ENCODE data around the gene LYPD3. TPM values are rescaled to one million over a fixed set of nuclear protein-coding genes. Genes with fewer than 3 reads are reported as not detected.

The LYPD3 gene
- total RNA-seq, 1 donor from 2014 or later = 0.60 TPM

GRCh38 chr19:43457809-43458208 lies 7.6 kb downstream of the LYPD3 start:
- TF ChIP-seq CTCF (IDR thresholded peaks at IDR 0.05; ENCODE audit: unreplicated experiment) = no peak
- Mint-ChIP-seq H3K9me3 (ENCODE audit: low read depth) (no peaks in the 10 kb centered on the region), H3K4me3 (ENCODE audit: low read depth) (no peak overlapping the region), H3K4me1 (ENCODE audit: low read depth) (peaks cover 6% of the 10 kb centered on the region), H3K36me3 (ENCODE audit: insufficient read depth) (no peaks in the 10 kb centered on the region), H3K27me3 (peaks cover 43% of the 10 kb centered on the region), H3K27ac (no peak overlapping the region)
- no peak for DNase-seq (ENCODE audit: low spot score, unreplicated experiment)

- Mint-ChIP-seq H3K4me1 (ENCODE audit: low read depth) (peaks cover 6% of the 10 kb centered on the region), H3K27me3 (peaks cover 30% of the 10 kb centered on the region), H3K36me3 (ENCODE audit: insufficient read depth) (no peaks in the 10 kb centered on the region), H3K4me3 (ENCODE audit: low read depth) (no peak overlapping the region), H3K9me3 (ENCODE audit: low read depth) (peaks cover 3% of the 10 kb centered on the region), H3K27ac (no peak overlapping the region)
- TF ChIP-seq CTCF (IDR thresholded peaks at IDR 0.05; ENCODE audit: unreplicated experiment) = no peak
- DNase-seq (ENCODE audit: low spot score, unreplicated experiment) = no peak
Measured at GRCh38 chr19:43455321-43456113, 9.9 kb downstream of the LYPD3 start.

GRCh38 chr19:43454031-43454430 lies 11.4 kb downstream of the LYPD3 start:
- peaks cover 6% of the 10 kb centered on the region for H3K4me1 Mint-ChIP-seq (ENCODE audit: low read depth)

GRCh38 chr19:43452582-43452981 lies 12.8 kb downstream of the LYPD3 start:
- no peak overlapping the region for H3K4me3 Mint-ChIP-seq (ENCODE audit: low read depth)
- no peak for TF ChIP-seq CTCF (IDR thresholded peaks at IDR 0.05; ENCODE audit: unreplicated experiment)
- no peaks in the 10 kb centered on the region for H3K36me3 Mint-ChIP-seq (ENCODE audit: insufficient read depth)
- H3K27ac Mint-ChIP-seq = no peak overlapping the region
- H3K9me3 Mint-ChIP-seq (ENCODE audit: low read depth) = peaks cover 3% of the 10 kb centered on the region
- no peak for DNase-seq (ENCODE audit: low spot score, unreplicated experiment)
- peaks cover 6% of the 10 kb centered on the region for H3K4me1 Mint-ChIP-seq (ENCODE audit: low read depth)
- peaks cover 21% of the 10 kb centered on the region for H3K27me3 Mint-ChIP-seq

More at GRCh38 chr19:43454031-43454430, 11.4 kb downstream of the LYPD3 start:
- peaks cover 3% of the 10 kb centered on the region for H3K9me3 Mint-ChIP-seq (ENCODE audit: low read depth)
- DNase-seq (ENCODE audit: low spot score, unreplicated experiment) = no peak
- no peaks in the 10 kb centered on the region for H3K36me3 Mint-ChIP-seq (ENCODE audit: insufficient read depth)
- peaks cover 24% of the 10 kb centered on the region for H3K27me3 Mint-ChIP-seq
- TF ChIP-seq CTCF (IDR thresholded peaks at IDR 0.05; ENCODE audit: unreplicated experiment) = no peak
- H3K27ac Mint-ChIP-seq = no peak overlapping the region
- no peak overlapping the region for H3K4me3 Mint-ChIP-seq (ENCODE audit: low read depth)

- H3K4me3 Mint-ChIP-seq (ENCODE audit: low read depth) = no peak overlapping the region
- peaks cover 3% of the 10 kb centered on the region for H3K9me3 Mint-ChIP-seq (ENCODE audit: low read depth)
- no peak for TF ChIP-seq CTCF (IDR thresholded peaks at IDR 0.05; ENCODE audit: unreplicated experiment)
- peaks cover 21% of the 10 kb centered on the region for H3K27me3 Mint-ChIP-seq
- H3K27ac Mint-ChIP-seq = no peak overlapping the region
- H3K4me1 Mint-ChIP-seq (ENCODE audit: low read depth) = peaks cover 3% of the 10 kb centered on the region
- no peaks in the 10 kb centered on the region for H3K36me3 Mint-ChIP-seq (ENCODE audit: insufficient read depth)
- DNase-seq (ENCODE audit: low spot score, unreplicated experiment) = no peak
Measured at GRCh38 chr19:43450545-43450997, 14.8 kb downstream of the LYPD3 start.
